GM13976 (cell line): Measurements from ENCODE around the gene LIMS1.

Experiments used
- DNase-seq: peaks from one replicate; pipeline ENCODE4 v3.0.0; 2012; ENCODE audit warnings: low spot score
- CTCF ChIP-seq: IDR thresholded peaks from 2 replicates; pipeline ENCODE4 v1.5.1; 2012; ENCODE audit warnings: borderline replicate concordance, mild to moderate bottlenecking; ENCODE audit not compliant: insufficient read depth; ENCODE audit errors: extremely low read depth, missing control alignments, control extremely low read depth
- in situ Hi-C: fragments of 300-500 bp; cut with MboI; formaldehyde crosslinking; loops from one replicate; pipeline ENCODE4 v1.12.0; 2022; ENCODE audit warnings: low sequenced_read_pairs, mixed read lengths, inconsistent platforms; ENCODE audit not compliant: unreplicated experiment

The LIMS1 gene

DNA sequence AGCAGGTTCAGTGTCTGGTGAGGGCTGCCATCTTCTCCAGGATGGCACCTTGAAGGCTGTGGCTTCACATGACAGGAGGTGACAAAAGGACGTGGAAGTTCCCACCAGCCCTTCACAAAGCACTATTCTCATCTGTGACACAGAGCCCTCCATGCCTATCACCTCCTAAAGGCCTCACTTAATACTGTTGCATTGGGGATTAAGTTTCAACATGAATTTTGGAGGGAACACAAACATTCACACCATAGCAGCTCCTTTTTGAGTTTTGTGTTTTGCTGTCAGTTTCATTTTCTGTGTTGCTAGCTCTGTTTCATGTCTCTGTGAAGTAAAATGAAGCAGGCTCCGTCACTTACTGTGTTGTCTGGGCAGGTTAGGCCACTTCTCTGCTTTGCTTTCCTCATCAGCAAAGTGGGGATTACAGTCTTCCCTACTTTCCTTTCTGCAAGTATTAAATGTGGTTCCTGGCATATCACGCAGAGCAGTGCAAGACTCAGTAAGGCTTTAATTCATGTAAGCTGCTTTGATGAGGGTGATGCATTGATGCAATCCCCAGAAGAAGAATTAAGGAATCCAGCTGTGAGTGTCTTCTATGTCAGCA, 31.6 kb downstream of the LIMS1 start:
- no peak for DNase-seq
- in situ Hi-C loops = no loop called here
- no peak for TF ChIP-seq CTCF

GRCh38 chr2:108570416-108570815, 36.1 kb downstream of the LIMS1 start:
- no peak for DNase-seq
- no peak for TF ChIP-seq CTCF
- in situ Hi-C loops = no loop called here

DNA sequence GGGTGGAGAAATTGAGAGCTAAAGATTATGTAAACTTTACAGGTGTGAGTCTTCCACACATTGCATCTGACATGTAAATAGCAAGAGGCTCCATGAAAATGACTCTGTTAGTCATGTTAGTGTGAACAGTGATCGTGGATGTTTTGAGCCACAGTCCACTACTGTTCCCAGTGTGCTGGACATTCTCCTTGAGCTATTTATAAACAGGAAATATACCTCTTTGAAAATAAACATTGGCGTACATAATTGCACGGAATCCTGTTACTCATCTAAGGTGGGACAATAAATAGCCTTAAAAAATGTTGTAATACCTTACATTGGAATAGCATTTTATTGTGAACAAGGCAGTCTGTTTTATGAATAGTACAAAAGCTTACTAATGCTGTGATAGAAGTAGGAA, 37.0 kb downstream of the LIMS1 start:
- no peak for DNase-seq
- in situ Hi-C loops = no loop called here

GRCh38 chr2:108573061-108573460, 38.8 kb downstream of the LIMS1 start:
- TF ChIP-seq CTCF = no peak
- DNase-seq = no peak
- in situ Hi-C loops = no loop called here

More for the DNA sequence above, 37.0 kb downstream of the LIMS1 start:
- no peak for TF ChIP-seq CTCF

GRCh38 chr2:108574332-108574731, 40.1 kb downstream of the LIMS1 start:
- in situ Hi-C loops = no loop called here
- TF ChIP-seq CTCF = no peak
- DNase-seq = no peak

DNA sequence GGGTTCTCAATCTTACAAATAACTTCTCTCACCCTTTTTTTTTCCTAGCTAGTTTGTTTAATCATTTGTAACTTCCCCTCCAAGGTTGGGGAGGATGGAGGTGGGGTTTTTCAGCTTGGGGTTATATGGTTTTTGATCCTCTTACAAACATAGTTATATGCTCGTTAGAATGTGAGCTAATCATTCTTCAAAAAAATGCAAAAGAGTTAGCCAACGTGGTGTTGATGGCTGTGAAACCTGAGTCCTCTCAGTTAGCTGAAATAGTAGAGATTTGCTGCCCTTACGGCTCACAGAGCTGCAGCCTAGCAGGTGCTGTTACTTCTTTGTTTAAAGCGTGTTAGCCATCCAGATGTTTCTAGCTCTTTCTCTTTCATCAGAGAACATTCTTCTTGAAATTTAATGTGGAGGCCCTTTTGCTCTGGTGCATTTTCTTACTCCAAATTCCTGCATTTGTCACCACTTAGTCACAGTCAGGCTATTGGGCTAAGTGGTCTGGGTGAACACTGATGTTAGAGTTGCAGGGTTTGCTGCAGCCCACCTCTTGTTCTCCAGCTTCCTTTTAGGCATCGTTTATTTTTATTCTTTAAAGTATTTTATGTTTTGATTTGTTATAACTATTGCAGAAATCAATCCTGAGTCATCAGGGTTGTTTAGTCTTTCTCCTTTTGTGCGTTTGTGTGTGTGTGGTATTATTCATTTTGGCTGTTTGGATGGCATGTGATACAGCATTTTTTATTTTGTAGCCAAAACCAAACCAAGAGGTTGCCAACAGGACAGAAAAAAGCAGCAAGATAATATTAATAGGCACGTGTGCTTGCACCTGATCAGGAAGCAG, 41.1 kb downstream of the LIMS1 start:
- in situ Hi-C loops = loop anchor here (25.0 kb wide), 1 partner anchor 213 kb away; no protein-coding TSS in a partner anchor
- DNase-seq = peak; percentile 42
- TF ChIP-seq CTCF = no peak
